ENCODE data around the gene SMC3.
A peak's percentile ranks its signal among the peaks of the same experiment; 100 is the strongest.

The SMC3 gene

GRCh38 chr10:110649347-110650264 lies 82.1 kb downstream of the SMC3 start:
- DNase-seq = no peak

GRCh38 chr10:110650265-110650668 lies 82.8 kb downstream of the SMC3 start:
- no peak for DNase-seq

GRCh38 chr10:110651044-110651958 lies 83.8 kb downstream of the SMC3 start:
- DNase-seq = peak; percentile 64

GRCh38 chr10:110652475-110653118 lies 85.1 kb downstream of the SMC3 start:
- no peak for DNase-seq
